ENCODE data around the gene CASD1. TPM values are rescaled to one million over a fixed set of nuclear protein-coding genes. Genes with fewer than 3 reads are reported as not detected.

The CASD1 gene
- total and polyA plus RNA-seq, 10 of the 15 experiments (the other 5 are each of a cell fraction or from before 2014, with no cell fraction given) = 4.0 to 18.6 (median 10.7) TPM

GRCh38 chr7:94498918-94499317 lies 10.7 kb upstream of the CASD1 start (continued):
- TF ChIP-seq ZBTB40 (IDR thresholded peaks at IDR 0.05; ENCODE audit: borderline replicate concordance) = no peak
- no peak for TF ChIP-seq CBX3 (IDR thresholded peaks at IDR 0.05; ENCODE audit: borderline replicate concordance, low read depth)
- TF ChIP-seq CEBPB (IDR thresholded peaks at IDR 0.05; ENCODE audit: borderline replicate concordance in 1 of 2, low read depth in 2 of 2, low read length in 2 of 2) = no peak
- TF ChIP-seq WRNIP1 (IDR thresholded peaks at IDR 0.05; ENCODE audit: borderline replicate concordance, low read depth, low read length) = no peak
- no peak for TF ChIP-seq E2F8 (IDR thresholded peaks at IDR 0.05; ENCODE audit: low read depth, partially characterized antibody)

GRCh38 chr7:94507462-94507861 lies 2.1 kb upstream of the CASD1 start:
- CTCF ChIA-PET = no interaction called here
- in situ Hi-C loops (cut with MboI) = no loop called here
- no peak overlapping the region for H3K4me3 ChIP-seq
- peaks cover 14% of the 10 kb centered on the region for H3K4me1 ChIP-seq (ENCODE audit: control insufficient read depth, insufficient read depth, low read length)
- no peak overlapping the region for H3K4me2 ChIP-seq (ENCODE audit: control insufficient read depth, insufficient read depth)
- H2AFZ ChIP-seq (ENCODE audit: control insufficient read depth, low read depth, low read length) = no peak overlapping the region
- POLR2A ChIA-PET = no interaction called here
- FAIRE-seq = no peak
- H3K9ac ChIP-seq (ENCODE audit: control insufficient read depth, insufficient read depth, low read length) = no peak overlapping the region
- 100% methylated on average over 1 of the region's 1 CpG for WGBS (ENCODE audit: insufficient coverage, insufficient replicate concordance, low lambda C conversion rate, missing lambda C conversion rate)
- no peak for DNase-seq (ENCODE audit: low read depth, low spot score)
- H3K36me3 ChIP-seq (ENCODE audit: control insufficient read depth in 2 of 2, insufficient read depth in 2 of 2, low read length in 1 of 2) = no peaks in the 10 kb centered on the region
- no peaks in the 10 kb centered on the region for H4K20me1 ChIP-seq (ENCODE audit: control insufficient read depth, insufficient read depth)
- ATAC-seq = no peak
- H3K27me3 ChIP-seq (replicated peaks in 1 of 2; ENCODE audit: control insufficient read depth in 2 of 2, insufficient read depth in 2 of 2, low read length in 1 of 2) = no peaks in the 10 kb centered on the region
- SMC1A ChIA-PET (ENCODE audit: uncharacterized antibody, unreplicated experiment) = no interaction called here
- no TSS peak for BruUV-seq (replicated peaks)
- RAD21 ChIA-PET (ENCODE audit: unreplicated experiment) = no interaction called here
- intact Hi-C loops (cut with micrococcal nuclease; ENCODE audit: unreplicated experiment) = no loop called here
- no peaks in the 10 kb centered on the region for H3K9me3 ChIP-seq (replicated peaks; ENCODE audit: control insufficient read depth, insufficient read depth, low read length)
- no peak overlapping the region for H3K27ac ChIP-seq (ENCODE audit: control insufficient read depth, insufficient read depth)
- H3K79me2 ChIP-seq (ENCODE audit: control insufficient read depth, insufficient read depth, low read length) = peaks cover 17% of the 10 kb centered on the region
- TF ChIP-seq RELB (IDR thresholded peaks at IDR 0.05; ENCODE audit: low read depth) (no peak), ZNF24 (IDR thresholded peaks at IDR 0.05) (no peak), SP1 (IDR thresholded peaks at IDR 0.05; ENCODE audit: low read depth, low read length) (no peak), RAD21 (IDR thresholded peaks at IDR 0.05; ENCODE audit: insufficient read depth, low read depth, low read length) (no peak), BCL11A (IDR thresholded peaks at IDR 0.05; ENCODE audit: low read depth, low read length) (no peak), MYB (IDR thresholded peaks at IDR 0.05; ENCODE audit: borderline replicate concordance, low read depth, low read length) (no peak), IRF3 (IDR thresholded peaks at IDR 0.05) (no peak), NFYA (IDR thresholded peaks at IDR 0.05; ENCODE audit: borderline replicate concordance, low read depth, low read length) (no peak)

Data from GM12878 (cell line).